HG03558 (cell line): ENCODE results near the gene CGREF1.

Source experiments
- ATAC-seq: cut with Tn5 transposase; IDR thresholded peaks from one replicate; pipeline ENCODE4 v1.9.1; 2021; ENCODE audit warnings: moderate number of reproducible peaks; ENCODE audit not compliant: unreplicated experiment; ENCODE audit errors: extremely low read depth

CGREF1 gene

GRCh38 chr2:27091746-27092695, 26.9 kb downstream of the CGREF1 start:
- no peak for ATAC-seq

GRCh38 chr2:27089111-27089954, 29.6 kb downstream of the CGREF1 start:
- no peak for ATAC-seq

DNA sequence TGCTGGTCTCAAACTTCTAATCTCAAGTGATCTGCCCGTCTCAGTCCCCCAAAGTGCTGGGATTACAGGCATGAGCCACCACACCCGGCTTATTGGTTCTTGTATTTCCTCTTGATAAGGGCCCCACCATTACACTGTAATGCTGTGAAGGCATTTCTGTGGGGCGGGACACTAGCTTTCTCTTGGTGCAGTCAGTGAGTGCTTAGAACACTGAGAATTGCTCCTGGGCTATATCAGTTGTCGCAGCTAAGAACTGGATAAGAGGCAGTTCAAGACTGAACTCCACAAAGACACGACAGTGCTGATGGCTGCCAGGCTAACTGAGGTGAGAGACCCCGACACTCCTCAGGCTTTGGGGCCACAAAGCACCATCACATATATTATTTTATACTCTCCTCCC, 30.3 kb downstream of the CGREF1 start:
- no peak for ATAC-seq

DNA sequence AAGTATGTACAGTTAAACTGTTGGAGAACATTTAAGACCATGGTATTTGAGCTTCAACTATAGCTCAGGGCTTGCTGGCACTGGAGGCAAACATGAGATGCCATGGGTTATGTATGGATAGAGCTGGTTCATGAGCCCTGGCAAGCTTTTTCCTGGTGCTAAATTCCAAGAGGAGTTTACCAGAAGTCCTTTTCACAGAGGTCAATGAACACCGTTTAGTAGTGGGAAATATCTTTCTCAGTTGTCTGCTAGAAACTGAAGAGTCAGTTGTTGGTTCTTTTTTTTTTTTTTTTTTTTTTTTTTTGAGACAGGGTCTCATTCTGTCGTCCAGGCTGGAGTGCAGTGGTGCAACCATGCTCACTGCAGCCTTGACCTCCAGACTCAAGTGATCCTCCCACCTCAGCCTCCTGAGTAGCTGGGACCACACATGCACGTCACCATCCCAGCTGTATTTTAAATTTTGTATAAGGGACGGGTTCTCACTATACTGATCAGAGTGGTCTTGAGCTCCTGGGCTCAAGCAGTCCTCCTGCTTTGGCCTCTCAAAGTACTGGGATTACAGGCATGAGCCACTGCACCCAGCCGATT, 31.0 kb downstream of the CGREF1 start:
- no peak for ATAC-seq

- no peak for ATAC-seq
Measured at GRCh38 chr2:27086724-27087593, 32.0 kb downstream of the CGREF1 start, which contains the start of gene KHK. TSS of gene KHK (plus strand) at chr2:27086772. CDS start at chr2:27087260, 488 bp downstream.

GRCh38 chr2:27086090-27086723, 32.7 kb downstream of the CGREF1 start:
- ATAC-seq = peak; percentile 75

- ATAC-seq = no peak
Measured at GRCh38 chr2:27085673-27086089, 33.2 kb downstream of the CGREF1 start.

DNA sequence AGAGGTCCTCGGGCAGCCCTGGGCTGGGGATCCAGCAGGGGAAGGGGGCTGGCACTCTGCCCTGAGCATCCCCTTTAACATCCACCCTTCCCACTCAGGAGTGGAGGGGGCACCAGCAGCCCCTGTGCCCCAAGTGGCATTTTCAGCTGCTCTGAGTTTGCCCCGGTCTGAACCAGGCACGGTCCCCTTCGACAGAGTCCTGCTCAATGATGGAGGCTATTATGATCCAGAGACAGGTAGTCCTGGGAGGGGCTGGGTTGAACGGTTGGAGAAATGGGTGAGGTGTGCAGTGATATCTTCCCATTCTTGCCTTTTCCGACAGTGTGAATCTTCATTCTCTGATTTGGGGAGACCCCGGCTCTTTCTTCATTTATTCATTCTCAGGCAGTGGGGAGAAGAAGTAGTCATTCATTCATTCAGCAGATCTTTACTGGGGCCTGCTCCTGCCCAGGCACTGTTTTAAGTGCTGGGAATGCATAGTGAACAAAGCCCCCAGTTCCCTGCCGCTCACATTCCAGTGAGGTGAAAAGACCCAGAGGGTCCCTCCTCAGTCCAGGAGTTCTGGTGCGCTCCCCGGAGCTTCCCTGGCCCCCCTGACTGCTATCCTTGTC, 33.8 kb downstream of the CGREF1 start:
- no peak for ATAC-seq

- ATAC-seq = no peak
Measured at GRCh38 chr2:27084297-27085061, 34.4 kb downstream of the CGREF1 start.

- no peak for ATAC-seq
Measured at GRCh38 chr2:27083410-27084296, 35.3 kb downstream of the CGREF1 start.

DNA sequence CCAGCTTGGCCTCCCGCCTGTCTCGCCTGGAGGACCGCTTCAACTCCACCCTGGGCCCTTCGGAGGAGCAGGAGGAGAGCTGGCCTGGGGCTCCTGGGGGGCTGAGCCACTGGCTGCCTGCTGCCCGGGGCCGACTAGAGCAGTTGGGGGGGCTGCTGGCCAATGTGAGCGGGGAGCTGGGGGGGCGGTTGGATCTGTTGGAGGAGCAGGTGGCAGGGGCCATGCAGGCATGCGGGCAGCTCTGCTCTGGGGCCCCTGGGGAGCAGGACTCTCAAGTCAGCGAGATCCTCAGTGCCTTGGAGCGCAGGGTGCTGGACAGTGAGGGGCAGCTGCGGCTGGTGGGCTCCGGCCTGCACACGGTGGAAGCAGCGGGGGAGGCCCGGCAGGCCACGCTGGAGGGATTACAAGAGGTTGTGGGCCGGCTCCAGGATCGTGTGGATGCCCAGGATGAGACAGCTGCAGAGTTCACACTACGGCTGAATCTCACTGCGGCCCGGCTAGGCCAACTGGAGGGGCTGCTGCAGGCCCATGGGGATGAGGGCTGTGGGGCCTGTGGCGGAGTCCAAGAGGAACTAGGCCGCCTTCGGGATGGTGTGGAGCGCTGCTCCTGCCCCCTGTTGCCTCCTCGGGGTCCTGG, 36.0 kb downstream of the CGREF1 start:
- no peak for ATAC-seq

GRCh38 chr2:27081984-27082772, 36.8 kb downstream of the CGREF1 start:
- no peak for ATAC-seq

DNA sequence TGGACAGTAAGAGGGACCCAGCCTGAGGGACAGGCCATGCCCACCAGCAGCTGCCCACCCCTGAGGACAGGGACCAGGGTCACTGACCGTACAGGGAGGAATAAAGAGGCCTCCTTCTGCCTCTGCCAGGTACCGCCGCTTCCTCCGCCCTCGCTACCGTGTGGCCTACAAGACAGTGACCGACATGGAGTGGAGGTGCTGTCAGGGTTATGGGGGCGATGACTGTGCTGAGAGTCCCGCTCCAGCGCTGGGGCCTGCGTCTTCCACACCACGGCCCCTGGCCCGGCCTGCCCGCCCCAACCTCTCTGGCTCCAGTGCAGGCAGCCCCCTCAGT, 38.4 kb downstream of the CGREF1 start:
- ATAC-seq = no peak

- no peak for ATAC-seq
Measured at GRCh38 chr2:27080140-27080469, 38.8 kb downstream of the CGREF1 start.

- no peak for ATAC-seq
Measured at GRCh38 chr2:27079233-27080139, 39.4 kb downstream of the CGREF1 start.
